GM19438 (cell line): ENCODE results near the gene PIGX.
"Not testable (repeated sequence)": the region's sequence is repeated elsewhere in the genome, so short reads cannot be mapped to it uniquely, and the experiment has no call there.

Experiments
- ATAC-seq: cut with Tn5 transposase; IDR thresholded peaks from one replicate; pipeline ENCODE4 v1.9.1; 2021; ENCODE audit warnings: low read depth; ENCODE audit not compliant: unreplicated experiment

PIGX gene

GRCh38 chr3:196699749-196700148 is 12.4 kb upstream of the PIGX start:
- ATAC-seq: no peak

GRCh38 chr3:196700801-196701200 is 11.4 kb upstream of the PIGX start:
- ATAC-seq: no peak

GRCh38 chr3:196706327-196706726 is 5.8 kb upstream of the PIGX start:
- no peak for ATAC-seq

GRCh38 chr3:196706731-196707130 is 5.4 kb upstream of the PIGX start:
- ATAC-seq: no peak

GRCh38 chr3:196707566-196707965 is 4.6 kb upstream of the PIGX start:
- no peak for ATAC-seq

- no peak for ATAC-seq
These were observed 3.7 kb upstream of the PIGX start for GRCh38 chr3:196708467-196708866.

GRCh38 chr3:196712514-196713413 is 587 bp downstream of the PIGX start:
- ATAC-seq: peak; percentile 42

- ATAC-seq: not testable (repeated sequence)
These were observed 5.0 kb downstream of the PIGX start for GRCh38 chr3:196717162-196717561.

- no peak for ATAC-seq
These were observed 8.9 kb downstream of the PIGX start for GRCh38 chr3:196721097-196721496.

GRCh38 chr3:196726788-196727675 is 14.9 kb downstream of the PIGX start:
- ATAC-seq: no peak

- ATAC-seq: no peak
These were observed 23.6 kb downstream of the PIGX start for GRCh38 chr3:196735751-196736150.

GRCh38 chr3:196736670-196737374 is 24.6 kb downstream of the PIGX start:
- no peak for ATAC-seq

- ATAC-seq: no peak
These were observed 25.5 kb downstream of the PIGX start for GRCh38 chr3:196737655-196738054.

- peak; percentile 88 for ATAC-seq
These were observed 27.7 kb downstream of the PIGX start, which contains the start of gene PAK2 for GRCh38 chr3:196739671-196740480. Gene PAK2 (plus strand): TSS chr3:196739857. CDS start chr3:196782647, 42,790 bp downstream.

GRCh38 chr3:196740481-196741248 is 28.5 kb downstream of the PIGX start:
- peak; percentile 11 for ATAC-seq

GRCh38 chr3:196741249-196741889 is 29.2 kb downstream of the PIGX start:
- no peak for ATAC-seq

GRCh38 chr3:196743569-196743968 is 31.4 kb downstream of the PIGX start:
- ATAC-seq: not testable (repeated sequence)

GRCh38 chr3:196749125-196749524 is 36.9 kb downstream of the PIGX start:
- ATAC-seq: peak; percentile 70

- no peak for ATAC-seq
These were observed 41.0 kb downstream of the PIGX start for GRCh38 chr3:196753201-196753600.
